TTC549 (cell line): ENCODE data around the gene RNF138.
"Not testable (repeated sequence)": the region's sequence is repeated elsewhere in the genome, so short reads cannot be mapped to it uniquely, and the experiment has no call there.

Experiments
- FAIRE-seq: peaks from 2 replicates; lab custom pipeline; 2012; peaks lifted over from hg19 to GRCh38; lab: Jason Lieb, UNC

RNF138 gene

GRCh38 chr18:32176745-32177144 lies 85.1 kb downstream of the RNF138 start:
- not testable (repeated sequence) for FAIRE-seq

GRCh38 chr18:32177530-32177929 lies 85.9 kb downstream of the RNF138 start:
- no peak for FAIRE-seq
